ENCODE results near the gene PERM1.
"Not testable (repeated sequence)": the region's sequence is repeated elsewhere in the genome, so short reads cannot be mapped to it uniquely, and the experiment has no call there.

PERM1 gene, protein sequence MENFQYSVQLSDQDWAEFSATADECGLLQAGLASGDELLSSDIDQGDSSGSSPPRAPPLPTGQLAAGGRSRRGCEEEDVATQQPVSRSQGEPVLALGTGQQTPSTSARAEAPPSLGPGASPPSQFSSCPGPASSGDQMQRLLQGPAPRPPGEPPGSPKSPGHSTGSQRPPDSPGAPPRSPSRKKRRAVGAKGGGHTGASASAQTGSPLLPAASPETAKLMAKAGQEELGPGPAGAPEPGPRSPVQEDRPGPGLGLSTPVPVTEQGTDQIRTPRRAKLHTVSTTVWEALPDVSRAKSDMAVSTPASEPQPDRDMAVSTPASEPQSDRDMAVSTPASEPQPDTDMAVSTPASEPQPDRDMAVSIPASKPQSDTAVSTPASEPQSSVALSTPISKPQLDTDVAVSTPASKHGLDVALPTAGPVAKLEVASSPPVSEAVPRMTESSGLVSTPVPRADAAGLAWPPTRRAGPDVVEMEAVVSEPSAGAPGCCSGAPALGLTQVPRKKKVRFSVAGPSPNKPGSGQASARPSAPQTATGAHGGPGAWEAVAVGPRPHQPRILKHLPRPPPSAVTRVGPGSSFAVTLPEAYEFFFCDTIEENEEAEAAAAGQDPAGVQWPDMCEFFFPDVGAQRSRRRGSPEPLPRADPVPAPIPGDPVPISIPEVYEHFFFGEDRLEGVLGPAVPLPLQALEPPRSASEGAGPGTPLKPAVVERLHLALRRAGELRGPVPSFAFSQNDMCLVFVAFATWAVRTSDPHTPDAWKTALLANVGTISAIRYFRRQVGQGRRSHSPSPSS

GRCh38 chr1:981955-982558 lies at the start of gene PERM1:
PERM1 (minus strand) TSS chr1:982093; CDS start chr1:981029, 1,064 bp downstream.
- DNase-seq = no peak

DNA sequence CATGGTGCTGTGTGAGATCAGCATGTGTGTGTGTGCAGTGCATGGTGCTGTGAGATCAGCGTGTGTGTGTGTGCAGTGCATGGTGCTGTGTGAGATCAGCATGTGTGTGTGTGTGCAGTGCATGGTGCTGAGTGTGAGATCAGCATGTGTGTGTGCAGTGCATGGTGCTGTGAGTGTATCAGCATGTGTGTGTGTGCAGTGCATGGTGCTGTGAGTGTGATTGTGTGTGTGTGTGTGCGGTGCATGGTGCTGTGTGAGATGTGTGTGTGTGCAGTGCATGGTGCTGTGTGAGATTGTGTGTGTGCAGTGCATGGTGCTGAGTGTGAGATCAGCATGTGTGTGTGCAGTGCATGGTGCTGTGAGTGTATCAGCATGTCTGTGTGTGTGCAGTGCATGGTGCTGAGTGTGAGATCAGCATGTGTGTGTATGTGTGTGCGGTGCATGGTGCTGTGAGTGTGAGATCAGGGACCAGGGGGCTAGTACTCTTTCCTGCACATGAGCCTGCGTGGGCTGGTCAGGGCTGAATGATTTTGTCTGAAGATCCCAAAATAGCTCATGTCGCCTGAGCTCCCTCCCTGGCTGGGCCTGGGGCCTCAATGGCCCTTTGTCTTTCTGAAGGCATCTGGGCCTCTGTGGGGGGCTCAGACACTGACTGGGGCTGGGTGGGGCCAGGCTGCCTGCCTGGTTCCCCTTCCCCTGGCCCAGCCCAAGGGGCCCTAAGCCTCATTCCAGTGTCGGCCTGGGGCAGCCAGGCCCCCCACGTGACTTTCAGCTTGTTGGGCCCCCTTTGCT lies 49.2 kb upstream of the PERM1 start:
- DNase-seq = not testable (repeated sequence)

GRCh38 chr1:1027791-1028190 lies 45.9 kb upstream of the PERM1 start:
- no peak for DNase-seq

GRCh38 chr1:1026599-1027413 lies 44.9 kb upstream of the PERM1 start:
- no peak for DNase-seq

DNA sequence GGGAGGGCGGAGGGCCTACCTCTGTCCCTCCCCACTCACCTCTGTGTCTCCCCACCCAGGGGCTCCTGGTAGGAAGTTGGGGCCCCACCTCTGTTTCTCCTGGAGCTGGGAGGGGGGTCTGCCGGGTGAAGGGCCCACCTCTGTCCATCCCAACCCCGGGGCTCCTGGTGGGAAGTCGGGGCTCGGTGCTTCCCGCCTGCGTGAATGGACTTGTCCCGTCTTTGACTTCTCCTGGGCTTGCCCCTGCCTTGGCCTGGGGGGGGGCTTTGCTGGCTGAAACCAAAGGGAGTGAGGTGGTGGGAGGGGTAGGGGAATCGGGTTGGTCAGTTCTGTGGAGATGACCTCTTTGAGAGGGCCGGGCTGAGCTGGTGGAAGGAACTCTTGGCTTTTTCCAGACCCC lies 43.8 kb upstream of the PERM1 start:
- DNase-seq = no peak

GRCh38 chr1:1024771-1025699 lies 43.1 kb upstream of the PERM1 start:
- no peak for DNase-seq

DNA sequence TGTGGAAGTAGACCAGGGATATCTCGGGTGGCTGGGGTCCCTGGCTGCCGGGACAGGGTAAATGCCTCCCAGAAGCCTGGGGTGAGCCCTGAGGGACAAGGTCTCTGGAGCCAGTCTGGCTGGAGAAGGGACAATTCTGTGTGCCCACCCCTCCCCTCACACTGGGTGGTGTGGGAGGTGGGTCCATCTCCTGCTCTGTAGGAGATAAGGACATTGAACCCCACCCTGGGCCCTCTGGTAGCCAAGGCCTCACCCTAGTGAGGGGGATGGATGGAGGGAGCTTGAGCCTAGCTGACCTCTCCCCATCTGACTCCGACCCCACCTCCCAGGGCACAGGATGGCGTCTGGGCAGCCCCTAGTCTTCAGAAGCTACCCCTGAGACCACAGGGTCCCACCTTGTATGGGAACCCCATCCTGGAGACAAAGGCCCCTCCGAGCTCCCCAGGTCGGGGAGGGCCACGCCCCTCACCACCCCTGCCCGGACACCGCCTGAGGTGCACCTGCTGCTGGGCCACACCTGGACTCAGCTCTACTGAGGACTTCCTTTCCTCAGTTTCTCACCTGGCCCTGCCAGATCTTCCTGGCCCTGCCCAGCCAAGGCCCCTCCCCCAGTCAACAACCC lies 42.4 kb upstream of the PERM1 start:
- DNase-seq = no peak

DNA sequence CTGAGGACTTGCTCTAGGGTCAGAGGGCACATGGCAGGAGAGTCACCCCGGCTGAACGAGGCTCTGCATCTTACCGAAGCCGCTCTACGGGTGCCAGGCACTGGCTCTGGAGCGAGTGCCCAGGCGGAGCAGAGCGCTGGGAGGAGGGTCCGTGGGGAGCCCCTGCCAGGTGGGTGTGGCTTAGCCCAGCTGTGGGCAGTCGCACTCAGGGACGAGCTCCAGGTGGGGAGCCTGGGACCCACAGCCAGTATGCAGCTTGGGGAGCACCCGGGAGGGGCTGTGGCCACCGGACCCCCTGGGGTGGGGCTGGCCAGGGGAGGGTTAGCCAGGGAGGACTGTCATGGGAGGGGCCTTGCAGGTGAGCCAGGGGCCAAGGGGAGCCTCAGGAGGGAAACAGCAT lies 41.8 kb upstream of the PERM1 start:
- no peak for DNase-seq

- no peak for DNase-seq
These were observed 40.6 kb upstream of the PERM1 start for GRCh38 chr1:1022302-1023009.

DNA sequence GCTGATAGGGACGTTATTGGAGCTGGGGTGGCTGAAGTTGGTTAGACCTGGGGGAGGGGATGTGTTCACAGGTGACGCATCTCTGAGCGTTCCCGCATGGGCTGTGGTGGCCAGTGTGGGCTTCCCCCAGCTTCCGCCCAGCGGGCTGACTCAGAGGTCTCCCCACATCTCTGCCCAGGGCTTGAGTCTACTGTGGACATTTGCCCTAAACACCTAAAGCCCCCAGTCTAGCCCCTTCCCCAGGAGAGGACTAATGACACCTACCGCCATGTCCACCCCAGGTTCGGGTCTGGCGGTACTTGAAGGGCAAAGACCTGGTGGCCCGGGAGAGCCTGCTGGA lies 40.0 kb upstream of the PERM1 start:
- no peak for DNase-seq

DNA sequence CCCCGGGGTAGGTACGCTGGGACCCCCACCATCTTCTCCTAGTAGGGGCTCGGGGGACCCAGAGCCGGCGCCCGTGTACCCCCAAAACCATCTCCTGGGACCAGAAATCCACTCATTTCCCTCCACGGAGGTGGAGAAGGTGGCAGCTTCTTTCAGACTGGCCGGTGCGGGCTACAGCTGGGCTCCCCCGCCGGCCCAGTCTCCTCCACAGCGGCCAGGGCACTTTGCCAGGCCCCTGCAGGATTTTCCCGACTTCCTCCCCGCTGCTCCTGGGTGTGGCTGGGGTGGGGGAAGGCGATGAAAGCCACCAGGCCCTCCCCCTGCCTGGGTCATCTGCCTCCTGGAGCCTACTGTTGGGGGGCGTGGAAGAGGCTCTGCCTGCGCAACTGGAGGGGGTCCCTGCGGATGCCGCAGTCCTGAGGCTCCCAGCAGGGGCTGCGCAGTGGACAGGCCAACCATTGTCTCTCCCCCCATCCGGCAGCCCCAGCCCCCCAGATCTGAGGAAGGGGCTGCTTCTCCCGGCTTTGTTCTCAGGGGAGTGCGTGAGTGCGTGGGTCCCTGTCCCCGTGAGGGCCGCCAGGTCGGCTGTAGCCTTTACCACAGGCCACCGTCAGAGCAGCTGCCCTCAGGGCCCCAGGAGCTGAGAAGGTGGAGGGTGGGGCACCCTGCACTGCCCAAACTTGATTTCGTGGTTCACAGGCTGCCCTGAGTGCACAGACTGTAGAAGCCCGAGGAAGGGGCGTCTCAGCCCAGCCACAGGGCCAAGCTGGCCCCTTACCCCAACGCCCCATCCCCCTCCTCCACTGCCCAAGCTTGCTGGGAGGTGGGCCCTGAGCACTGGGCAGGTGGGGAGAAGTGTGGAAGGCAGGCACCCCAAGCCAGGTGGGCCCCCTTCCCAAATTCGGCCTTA lies 39.4 kb upstream of the PERM1 start:
- no peak for DNase-seq

DNA sequence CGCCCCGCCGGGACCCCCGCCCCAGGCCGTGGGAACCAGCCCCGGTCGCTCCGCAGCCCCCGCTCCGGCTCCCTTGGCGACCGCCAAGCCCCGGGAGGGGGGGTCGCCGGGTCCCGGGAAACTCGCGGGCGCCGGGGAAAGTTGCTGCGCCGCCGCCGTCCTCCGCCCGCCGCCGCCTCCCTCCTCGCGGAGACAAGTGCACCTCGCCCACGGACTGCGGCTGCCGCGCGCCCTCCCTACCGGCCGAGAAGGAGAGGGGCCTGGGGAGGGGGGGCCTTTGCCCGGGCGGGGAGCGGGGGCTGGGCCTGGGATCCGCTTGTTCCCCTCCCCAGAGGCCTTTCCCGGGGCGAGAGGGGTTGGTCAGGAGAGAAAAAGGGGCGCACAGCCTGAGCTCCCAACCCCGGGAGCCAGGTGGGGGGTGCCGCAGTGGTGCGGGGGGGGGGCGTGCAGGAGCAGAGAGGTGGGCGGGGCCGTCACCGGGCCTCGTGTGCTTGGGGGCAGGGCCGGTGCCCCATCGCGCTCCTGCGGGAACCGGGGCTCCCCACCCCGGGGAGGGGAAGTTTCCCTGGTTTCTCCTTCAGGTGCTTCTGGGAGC lies 38.6 kb upstream of the PERM1 start:
- DNase-seq = no peak

DNA sequence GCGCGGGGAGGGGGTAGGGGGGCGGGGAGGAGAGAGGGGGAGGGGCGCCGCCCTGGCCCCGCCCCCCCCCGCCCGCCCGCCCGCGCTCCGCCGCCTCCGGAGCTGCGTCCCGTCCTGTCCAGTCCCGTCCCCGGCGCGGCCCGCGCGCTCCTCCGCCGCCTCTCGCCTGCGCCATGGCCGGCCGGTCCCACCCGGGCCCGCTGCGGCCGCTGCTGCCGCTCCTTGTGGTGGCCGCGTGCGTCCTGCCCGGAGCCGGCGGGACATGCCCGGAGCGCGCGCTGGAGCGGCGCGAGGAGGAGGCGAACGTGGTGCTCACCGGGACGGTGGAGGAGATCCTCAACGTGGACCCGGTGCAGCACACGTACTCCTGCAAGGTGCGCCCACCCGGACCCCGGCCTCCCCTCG lies 38.1 kb upstream of the PERM1 start, which contains the start of gene AGRN:
AGRN (plus strand) TSS at position 121 of the 405 bp plus-strand sequence; CDS start at position 174, 53 bp downstream.
- DNase-seq = no peak

DNA sequence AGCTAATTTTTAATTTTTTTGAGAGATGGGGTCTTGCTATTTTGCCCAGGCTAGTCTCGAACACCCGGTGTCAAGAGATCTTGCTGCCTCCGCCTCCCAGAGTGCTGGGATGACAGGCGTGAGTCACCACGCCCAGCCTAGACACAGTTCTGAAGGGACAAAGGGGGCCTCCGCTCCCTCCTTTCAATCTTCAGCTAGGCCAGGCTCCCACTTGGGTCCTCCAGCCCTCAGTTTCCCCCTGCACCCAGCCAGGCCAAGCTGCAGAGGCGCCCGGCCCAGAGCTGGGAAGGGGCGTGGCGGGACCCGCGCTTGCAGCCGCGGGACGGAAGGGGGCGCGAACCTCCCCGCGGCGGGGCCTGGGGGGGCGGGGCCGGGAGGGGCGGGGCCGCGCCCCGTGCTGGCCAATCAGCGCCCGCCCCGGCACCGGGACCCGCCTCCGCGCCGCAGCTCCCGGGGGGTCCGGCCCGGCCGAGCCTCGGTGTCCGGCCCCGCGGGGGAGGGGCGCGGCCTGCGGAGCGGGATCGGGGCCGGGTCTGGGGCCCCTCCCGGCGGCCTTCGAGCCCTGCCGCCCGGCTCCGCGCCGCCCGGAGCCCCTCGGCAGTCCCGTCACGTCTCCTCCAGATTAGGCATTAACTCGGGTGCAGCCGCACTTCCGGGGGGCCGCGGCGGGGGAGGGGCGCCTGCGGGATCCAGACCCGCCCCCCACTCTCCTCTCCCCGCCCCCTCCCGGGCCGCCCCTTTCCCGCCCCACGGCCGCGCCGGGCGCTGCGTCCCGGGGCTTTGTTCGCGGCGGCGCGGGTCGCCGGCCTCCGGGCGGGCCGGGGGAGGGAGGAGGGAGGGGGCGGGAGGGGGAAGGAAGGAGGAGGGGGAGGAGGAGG lies 37.5 kb upstream of the PERM1 start:
- DNase-seq = peak; percentile 75

DNA sequence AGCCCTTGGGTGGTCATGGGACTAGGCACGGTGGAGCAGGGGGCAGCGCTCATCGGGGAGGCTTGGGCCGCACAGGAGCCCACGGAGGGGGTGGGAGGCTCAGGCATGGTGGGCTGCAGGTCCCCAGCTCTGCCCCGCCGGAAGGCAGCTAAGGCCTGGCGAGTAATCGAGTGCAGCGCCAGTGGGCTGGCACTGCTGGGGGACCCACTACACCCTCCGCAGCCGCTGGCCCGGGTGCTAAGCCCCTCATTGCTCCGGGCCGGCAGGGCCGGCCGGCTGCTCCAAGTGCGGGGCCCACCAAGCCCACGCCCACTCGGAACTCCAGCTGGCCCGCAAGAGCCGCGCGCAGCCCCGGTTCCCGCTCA lies 36.4 kb upstream of the PERM1 start:
- DNase-seq = not testable (repeated sequence)

GRCh38 chr1:1017397-1018320 lies 35.8 kb upstream of the PERM1 start:
- DNase-seq = not testable (repeated sequence)
